Mesendoderm (in vitro differentiated cells): Measurements from ENCODE around the gene RILPL2.

Source experiments
- DNase-seq: peaks from one replicate; pipeline ENCODE4 v3.0.0; 2013
- H2AK5ac ChIP-seq: 2 replicates; pipeline ENCODE4 v1.6.1; 2013; ENCODE audit warnings: low read length, inconsistent platforms
- H2BK120ac ChIP-seq: 2 replicates; pipeline ENCODE4 v1.6.1; 2013; ENCODE audit warnings: low read depth, mild to moderate bottlenecking, low read length, moderate library complexity, mixed read lengths
- H2BK15ac ChIP-seq: replicated peaks from 2 replicates; pipeline ENCODE4 v1.6.1; 2013; ENCODE audit warnings: low read depth, mild to moderate bottlenecking, moderate library complexity
- H2BK5ac ChIP-seq: 2 replicates; pipeline ENCODE4 v1.6.1; 2013; ENCODE audit warnings: low read length, inconsistent platforms
- H3K18ac ChIP-seq: 2 replicates; pipeline ENCODE4 v1.6.1; 2013; ENCODE audit warnings: mild to moderate bottlenecking, low read length, mixed read lengths
- H3K23ac ChIP-seq: one replicate; pipeline ENCODE4 v1.6.1; 2013; ENCODE audit warnings: low read length
- H3K27ac ChIP-seq: 2 replicates; pipeline ENCODE4 v1.5.1; 2013; ENCODE audit warnings: low read depth, mild to moderate bottlenecking, inconsistent platforms, low read length, moderate library complexity
- H3K27me3 ChIP-seq: 2 replicates; pipeline ENCODE4 v1.6.1; 2013; ENCODE audit warnings: low read length, control low read depth, mild to moderate bottlenecking, inconsistent platforms; ENCODE audit not compliant: insufficient read depth, poor library complexity
- H3K36me3 ChIP-seq: 2 replicates; pipeline ENCODE4 v1.6.1; 2013; ENCODE audit warnings: low read length, inconsistent platforms; ENCODE audit not compliant: control insufficient read depth, insufficient read depth
- H3K4ac ChIP-seq: one replicate; pipeline ENCODE4 v1.6.1; 2013; ENCODE audit warnings: low read depth, mild to moderate bottlenecking, low read length, moderate library complexity
- H3K4me1 ChIP-seq: 2 replicates; pipeline ENCODE4 v1.6.1; 2013; ENCODE audit warnings: low read depth, low read length, inconsistent platforms; ENCODE audit not compliant: control insufficient read depth
- H3K4me2 ChIP-seq: 2 replicates; pipeline ENCODE4 v1.6.1; 2013; ENCODE audit warnings: low read length
- H3K4me3 ChIP-seq: 2 replicates; pipeline ENCODE4 v1.5.1; 2013; ENCODE audit warnings: mild to moderate bottlenecking, low read length
- H3K56ac ChIP-seq: one replicate; pipeline ENCODE4 v1.6.1; 2013; ENCODE audit warnings: low read length
- H3K79me1 ChIP-seq: 2 replicates; pipeline ENCODE4 v1.6.1; 2013; ENCODE audit warnings: low read length, inconsistent platforms
- H3K79me2 ChIP-seq: 2 replicates; pipeline ENCODE4 v1.6.1; 2013; ENCODE audit warnings: mild to moderate bottlenecking, low read length; ENCODE audit not compliant: control insufficient read depth, insufficient read depth
- H3K9ac ChIP-seq: 2 replicates; pipeline ENCODE4 v1.6.1; 2013; ENCODE audit warnings: low read length, inconsistent platforms
- H4K5ac ChIP-seq: one replicate; pipeline ENCODE4 v1.6.1; 2013; ENCODE audit warnings: low read length
- H4K8ac ChIP-seq: one replicate; pipeline ENCODE4 v1.6.1; 2013; ENCODE audit warnings: low read depth, mild to moderate bottlenecking, control low read depth, low read length, moderate library complexity
- WGBS: extraction: QIAGEN DNeasy Blood & Tissue Kit; methylation state at CpG from one replicate; pipeline ENCODE4 v1.1.7; 2013; ENCODE audit warnings: low lambda C conversion rate, missing lambda C conversion rate; ENCODE audit not compliant: insufficient coverage; ENCODE audit errors: extremely low coverage; 5-methylcytosine and 5-hydroxymethylcytosine counted together

RILPL2 gene

DNA sequence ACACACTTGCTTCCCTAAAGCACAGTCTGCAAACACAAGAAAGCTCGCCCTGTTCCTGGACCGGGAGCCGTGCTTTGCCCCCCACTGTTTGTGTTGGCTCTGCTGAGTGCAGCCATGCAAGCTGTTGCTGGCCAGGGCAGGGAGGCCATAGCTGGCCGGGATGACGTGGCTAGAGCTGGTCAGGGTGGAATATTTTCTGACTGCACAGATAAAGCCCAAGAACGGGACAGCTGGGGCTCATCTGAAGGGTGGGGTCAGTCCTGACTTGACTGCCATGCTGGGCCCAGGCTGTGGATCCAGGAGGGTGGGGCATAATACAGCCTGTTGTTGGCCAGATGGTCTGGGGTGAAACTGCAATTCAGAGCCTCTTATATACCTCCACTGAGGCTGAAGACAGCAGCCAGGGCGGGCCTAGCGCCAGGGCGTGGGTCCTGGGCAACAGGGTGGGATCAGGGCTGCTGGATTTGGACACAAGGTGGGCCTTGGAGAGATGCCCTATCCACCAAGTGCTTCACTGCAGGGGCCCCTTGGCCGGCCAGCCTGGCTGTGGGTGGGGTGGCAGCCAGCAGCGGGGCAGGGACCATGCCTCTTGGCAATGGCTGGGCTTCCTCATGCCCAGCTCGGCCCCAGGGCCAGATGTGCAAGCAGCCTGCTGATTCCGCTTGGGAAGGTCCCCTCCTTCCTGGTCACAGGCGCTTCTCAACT is 37.8 kb downstream of the RILPL2 start:
- no peak overlapping the region for H4K8ac ChIP-seq
- H3K4ac ChIP-seq = no peak overlapping the region
- H3K36me3 ChIP-seq = peaks cover 14% of the 10 kb centered on the region

DNA sequence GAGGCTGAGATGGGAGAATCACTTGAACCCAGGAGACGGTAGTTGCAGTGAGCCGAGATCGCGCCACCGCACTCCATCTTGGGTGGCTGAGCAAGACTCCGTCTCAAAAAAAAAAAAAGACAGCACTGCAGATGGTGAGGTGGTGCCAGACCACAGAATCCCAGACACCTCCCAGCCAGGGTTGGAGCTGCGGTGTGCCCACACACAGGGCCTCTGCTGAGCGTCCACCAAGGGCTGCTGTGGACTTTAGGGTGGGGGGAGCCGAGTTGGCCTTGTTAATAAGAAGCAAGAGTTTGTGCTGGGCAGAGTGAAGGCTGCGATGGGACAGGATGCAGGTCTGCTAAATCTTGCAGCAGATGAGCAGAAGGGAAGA is 38.3 kb downstream of the RILPL2 start:
- Histone ChIP-seq H2BK5ac (no peak overlapping the region), H3K79me2 (peaks cover 3% of the 10 kb centered on the region), H4K5ac (no peak overlapping the region), H4K8ac (no peak overlapping the region), H3K36me3 (peaks cover 14% of the 10 kb centered on the region), H3K4me1 (no peaks in the 10 kb centered on the region), H3K4ac (no peak overlapping the region), H3K56ac (no peak overlapping the region), H3K4me2 (no peak overlapping the region), H3K79me1 (peaks cover 10% of the 10 kb centered on the region), H3K27ac (no peak overlapping the region), H3K18ac (no peak overlapping the region), H3K23ac (no peak overlapping the region), H2BK15ac (no peak overlapping the region), H2AK5ac (no peak overlapping the region), H2BK120ac (no peak overlapping the region), H3K27me3 (no peaks in the 10 kb centered on the region), H3K9ac (no peak overlapping the region), H3K4me3 (no peak overlapping the region)
- no peak for DNase-seq
- no CpG with 5 or more reads among the region's 10 CpGs for WGBS

More for the DNA sequence above, 37.8 kb downstream of the RILPL2 start:
- Histone ChIP-seq H3K4me3 (no peak overlapping the region), H3K18ac (no peak overlapping the region), H3K56ac (no peak overlapping the region), H3K23ac (no peak overlapping the region), H2BK15ac (no peak overlapping the region), H3K79me2 (peaks cover 3% of the 10 kb centered on the region), H3K27ac (no peak overlapping the region), H3K9ac (no peak overlapping the region), H3K79me1 (peaks cover 10% of the 10 kb centered on the region), H3K4me2 (no peak overlapping the region), H4K5ac (no peak overlapping the region), H3K4me1 (no peaks in the 10 kb centered on the region), H2BK5ac (no peak overlapping the region), H3K27me3 (no peaks in the 10 kb centered on the region), H2BK120ac (no peak overlapping the region), H2AK5ac (no peak overlapping the region)
- DNase-seq = no peak
- no CpG with 5 or more reads among the region's 14 CpGs for WGBS

DNA sequence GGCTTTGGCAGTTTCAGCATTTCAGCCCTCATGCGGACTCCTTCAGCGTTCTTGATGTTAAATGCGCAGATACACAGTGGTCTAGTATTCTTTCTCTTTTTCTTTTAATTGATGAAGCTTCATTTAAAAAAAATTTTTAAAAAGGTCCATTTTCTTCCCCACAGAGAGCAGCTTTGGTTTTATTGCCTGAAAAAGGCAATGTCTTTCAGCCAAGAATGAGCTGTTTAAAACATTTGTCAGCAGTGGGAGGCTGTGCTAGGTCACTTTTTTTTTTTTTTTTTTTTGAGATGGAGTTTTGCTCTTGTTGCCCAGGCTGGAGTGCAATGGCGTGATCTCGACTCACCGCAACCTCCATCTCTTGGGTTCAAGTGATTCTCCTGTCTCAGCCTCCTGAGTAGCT is 39.1 kb downstream of the RILPL2 start:
- Histone ChIP-seq H3K36me3 (peaks cover 14% of the 10 kb centered on the region), H3K23ac (no peak overlapping the region), H3K79me2 (peaks cover 3% of the 10 kb centered on the region), H4K5ac (no peak overlapping the region), H3K18ac (no peak overlapping the region), H3K27ac (no peak overlapping the region), H3K56ac (no peak overlapping the region), H2BK5ac (no peak overlapping the region), H2BK15ac (no peak overlapping the region), H3K4ac (no peak overlapping the region), H2AK5ac (no peak overlapping the region), H2BK120ac (no peak overlapping the region), H3K4me1 (no peaks in the 10 kb centered on the region), H3K9ac (no peak overlapping the region), H3K4me3 (no peak overlapping the region), H3K79me1 (peaks cover 10% of the 10 kb centered on the region), H3K4me2 (no peak overlapping the region), H4K8ac (no peak overlapping the region), H3K27me3 (no peaks in the 10 kb centered on the region)
- no peak for DNase-seq
- no CpG with 5 or more reads among the region's 6 CpGs for WGBS

DNA sequence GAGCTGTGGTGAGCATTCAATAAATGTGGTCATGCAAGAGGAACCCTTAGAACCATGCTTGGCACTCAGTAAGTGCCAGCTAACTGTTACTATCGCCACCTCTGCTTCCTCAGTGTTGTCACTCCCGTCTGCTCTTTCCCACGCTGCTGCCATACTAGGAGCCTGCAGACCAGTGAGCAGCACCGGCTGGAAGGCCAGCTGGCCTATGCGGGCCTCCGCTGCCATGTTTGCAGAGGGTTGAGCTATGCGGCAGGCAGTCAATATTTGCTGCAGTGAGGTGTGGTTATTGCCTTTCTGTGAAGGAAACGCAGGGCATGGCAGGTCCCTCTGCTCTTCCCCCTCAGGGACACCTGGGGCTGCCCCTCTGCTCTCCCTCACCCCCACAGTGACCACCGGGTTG is 39.5 kb downstream of the RILPL2 start:
- H2BK5ac ChIP-seq = no peak overlapping the region
- H3K27ac ChIP-seq = no peak overlapping the region
- no peak overlapping the region for H4K5ac ChIP-seq
- no peak overlapping the region for H2AK5ac ChIP-seq
- H3K79me1 ChIP-seq = peaks cover 10% of the 10 kb centered on the region
- no CpG with 5 or more reads among the region's 9 CpGs for WGBS
- no peak overlapping the region for H2BK15ac ChIP-seq
- H4K8ac ChIP-seq = no peak overlapping the region
- H3K9ac ChIP-seq = no peak overlapping the region
- peaks cover 3% of the 10 kb centered on the region for H3K79me2 ChIP-seq
- H3K4ac ChIP-seq = no peak overlapping the region
- peaks cover 14% of the 10 kb centered on the region for H3K36me3 ChIP-seq
- H3K4me2 ChIP-seq = no peak overlapping the region
- H3K27me3 ChIP-seq = no peaks in the 10 kb centered on the region
- DNase-seq = no peak
- H3K4me3 ChIP-seq = no peak overlapping the region
- no peak overlapping the region for H2BK120ac ChIP-seq
- no peak overlapping the region for H3K18ac ChIP-seq
- no peaks in the 10 kb centered on the region for H3K4me1 ChIP-seq
- H3K23ac ChIP-seq = no peak overlapping the region
- H3K56ac ChIP-seq = no peak overlapping the region

DNA sequence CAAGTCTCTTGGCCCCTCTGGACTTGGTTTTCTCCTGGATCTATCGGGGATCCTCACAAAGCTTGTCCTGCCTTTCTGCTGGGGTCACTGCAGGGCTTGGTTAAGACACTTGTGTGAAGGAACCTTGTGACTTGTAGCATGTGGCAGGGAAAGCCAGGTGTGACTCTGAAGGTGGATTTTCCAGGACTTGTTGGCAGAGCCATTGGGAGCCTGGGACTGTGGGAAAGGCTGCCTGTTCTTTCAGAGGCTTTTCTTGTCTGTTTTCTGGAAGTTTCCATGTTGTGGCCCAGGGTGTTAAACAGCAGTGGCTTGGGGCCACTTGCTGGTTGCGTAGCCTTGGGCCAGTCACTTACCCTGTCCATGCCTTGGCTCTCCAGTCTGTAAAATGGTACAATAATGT is 39.9 kb downstream of the RILPL2 start:
- Histone ChIP-seq H4K8ac (no peak overlapping the region), H3K4ac (no peak overlapping the region)
- whole genome bisulfite sequencing = no CpG with 5 or more reads among the region's 2 CpGs

GRCh38 chr12:123395236-123395635 is 41.2 kb downstream of the RILPL2 start:
- H3K27me3 ChIP-seq = no peaks in the 10 kb centered on the region
- H4K5ac ChIP-seq = no peak overlapping the region
- no peak overlapping the region for H3K4ac ChIP-seq
- no peak overlapping the region for H3K18ac ChIP-seq
- no peak overlapping the region for H3K23ac ChIP-seq
- H2BK15ac ChIP-seq = no peak overlapping the region
- no peaks in the 10 kb centered on the region for H3K4me1 ChIP-seq
- no peak for DNase-seq
- no peak overlapping the region for H4K8ac ChIP-seq
- no peak overlapping the region for H3K27ac ChIP-seq
- no peak overlapping the region for H3K4me3 ChIP-seq
- peaks cover 10% of the 10 kb centered on the region for H3K79me1 ChIP-seq
- H3K36me3 ChIP-seq = peaks cover 19% of the 10 kb centered on the region
- H3K79me2 ChIP-seq = peaks cover 3% of the 10 kb centered on the region
- H3K56ac ChIP-seq = no peak overlapping the region
- H3K4me2 ChIP-seq = no peak overlapping the region
- H2AK5ac ChIP-seq = no peak overlapping the region
- H2BK120ac ChIP-seq = no peak overlapping the region
- no peak overlapping the region for H3K9ac ChIP-seq
- no peak overlapping the region for H2BK5ac ChIP-seq
- no CpG with 5 or more reads among the region's 5 CpGs for WGBS

More for the DNA sequence above, 39.9 kb downstream of the RILPL2 start:
- no peak overlapping the region for H3K9ac ChIP-seq
- no peak overlapping the region for H2AK5ac ChIP-seq
- no peak overlapping the region for H2BK5ac ChIP-seq
- no peak overlapping the region for H3K23ac ChIP-seq
- H3K79me1 ChIP-seq = peaks cover 10% of the 10 kb centered on the region
- no peaks in the 10 kb centered on the region for H3K27me3 ChIP-seq
- H4K5ac ChIP-seq = no peak overlapping the region
- peaks cover 16% of the 10 kb centered on the region for H3K36me3 ChIP-seq
- no peaks in the 10 kb centered on the region for H3K4me1 ChIP-seq
- H2BK15ac ChIP-seq = no peak overlapping the region
- no peak overlapping the region for H3K56ac ChIP-seq
- peaks cover 3% of the 10 kb centered on the region for H3K79me2 ChIP-seq
- no peak overlapping the region for H3K4me3 ChIP-seq
- H3K18ac ChIP-seq = no peak overlapping the region
- H3K4me2 ChIP-seq = no peak overlapping the region
- no peak for DNase-seq
- no peak overlapping the region for H3K27ac ChIP-seq
- no peak overlapping the region for H2BK120ac ChIP-seq
